Measurements from ENCODE around the gene TMEM25.

DNA sequence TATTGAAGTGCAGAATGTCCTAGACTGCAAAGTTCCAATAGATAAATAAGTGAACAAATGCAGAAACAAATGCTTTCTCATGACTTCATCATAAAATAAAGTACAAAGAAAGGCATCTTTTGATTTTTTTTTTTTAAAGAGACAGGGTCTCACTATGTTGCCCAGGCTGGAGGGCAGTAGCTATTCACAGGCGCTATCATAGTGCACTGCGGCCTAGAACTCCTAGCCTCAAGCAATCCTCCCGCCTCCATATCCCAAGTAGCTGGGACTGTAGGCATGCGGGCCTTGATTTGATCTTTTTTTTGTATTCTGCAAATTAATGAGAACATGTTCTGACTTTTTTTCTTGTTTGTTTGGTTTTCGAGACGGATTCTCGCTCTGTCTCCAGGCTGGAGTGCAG, 43.6 kb downstream of the TMEM25 start:
- TF ChIP-seq HNF4A (conservative IDR thresholded peaks at IDR 0.05) (no peak), YY1 (IDR thresholded peaks at IDR 0.05) (no peak), RAD21 (IDR thresholded peaks at IDR 0.05) (no peak), RXRA (IDR thresholded peaks at IDR 0.05) (no peak), NR2F2 (IDR thresholded peaks at IDR 0.05) (no peak), EGR1 (IDR thresholded peaks at IDR 0.05; ENCODE audit: low read depth in 2 of 2) (no peak), FOXA1 (IDR thresholded peaks at IDR 0.05) (no peak), TAF1 (conservative IDR thresholded peaks at IDR 0.05) (no peak), JUND (IDR thresholded peaks at IDR 0.05) (no peak)
- TF ChIP-seq, protein P1, sequence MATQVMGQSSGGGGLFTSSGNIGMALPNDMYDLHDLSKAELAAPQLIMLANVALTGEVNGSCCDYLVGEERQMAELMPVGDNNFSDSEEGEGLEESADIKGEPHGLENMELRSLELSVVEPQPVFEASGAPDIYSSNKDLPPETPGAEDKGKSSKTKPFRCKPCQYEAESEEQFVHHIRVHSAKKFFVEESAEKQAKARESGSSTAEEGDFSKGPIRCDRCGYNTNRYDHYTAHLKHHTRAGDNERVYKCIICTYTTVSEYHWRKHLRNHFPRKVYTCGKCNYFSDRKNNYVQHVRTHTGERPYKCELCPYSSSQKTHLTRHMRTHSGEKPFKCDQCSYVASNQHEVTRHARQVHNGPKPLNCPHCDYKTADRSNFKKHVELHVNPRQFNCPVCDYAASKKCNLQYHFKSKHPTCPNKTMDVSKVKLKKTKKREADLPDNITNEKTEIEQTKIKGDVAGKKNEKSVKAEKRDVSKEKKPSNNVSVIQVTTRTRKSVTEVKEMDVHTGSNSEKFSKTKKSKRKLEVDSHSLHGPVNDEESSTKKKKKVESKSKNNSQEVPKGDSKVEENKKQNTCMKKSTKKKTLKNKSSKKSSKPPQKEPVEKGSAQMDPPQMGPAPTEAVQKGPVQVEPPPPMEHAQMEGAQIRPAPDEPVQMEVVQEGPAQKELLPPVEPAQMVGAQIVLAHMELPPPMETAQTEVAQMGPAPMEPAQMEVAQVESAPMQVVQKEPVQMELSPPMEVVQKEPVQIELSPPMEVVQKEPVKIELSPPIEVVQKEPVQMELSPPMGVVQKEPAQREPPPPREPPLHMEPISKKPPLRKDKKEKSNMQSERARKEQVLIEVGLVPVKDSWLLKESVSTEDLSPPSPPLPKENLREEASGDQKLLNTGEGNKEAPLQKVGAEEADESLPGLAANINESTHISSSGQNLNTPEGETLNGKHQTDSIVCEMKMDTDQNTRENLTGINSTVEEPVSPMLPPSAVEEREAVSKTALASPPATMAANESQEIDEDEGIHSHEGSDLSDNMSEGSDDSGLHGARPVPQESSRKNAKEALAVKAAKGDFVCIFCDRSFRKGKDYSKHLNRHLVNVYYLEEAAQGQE (IDR thresholded peaks at IDR 0.05): no peak
- TF ChIP-seq, protein P2, sequence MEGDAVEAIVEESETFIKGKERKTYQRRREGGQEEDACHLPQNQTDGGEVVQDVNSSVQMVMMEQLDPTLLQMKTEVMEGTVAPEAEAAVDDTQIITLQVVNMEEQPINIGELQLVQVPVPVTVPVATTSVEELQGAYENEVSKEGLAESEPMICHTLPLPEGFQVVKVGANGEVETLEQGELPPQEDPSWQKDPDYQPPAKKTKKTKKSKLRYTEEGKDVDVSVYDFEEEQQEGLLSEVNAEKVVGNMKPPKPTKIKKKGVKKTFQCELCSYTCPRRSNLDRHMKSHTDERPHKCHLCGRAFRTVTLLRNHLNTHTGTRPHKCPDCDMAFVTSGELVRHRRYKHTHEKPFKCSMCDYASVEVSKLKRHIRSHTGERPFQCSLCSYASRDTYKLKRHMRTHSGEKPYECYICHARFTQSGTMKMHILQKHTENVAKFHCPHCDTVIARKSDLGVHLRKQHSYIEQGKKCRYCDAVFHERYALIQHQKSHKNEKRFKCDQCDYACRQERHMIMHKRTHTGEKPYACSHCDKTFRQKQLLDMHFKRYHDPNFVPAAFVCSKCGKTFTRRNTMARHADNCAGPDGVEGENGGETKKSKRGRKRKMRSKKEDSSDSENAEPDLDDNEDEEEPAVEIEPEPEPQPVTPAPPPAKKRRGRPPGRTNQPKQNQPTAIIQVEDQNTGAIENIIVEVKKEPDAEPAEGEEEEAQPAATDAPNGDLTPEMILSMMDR (IDR thresholded peaks at IDR 0.05; ENCODE audit: low read depth, low read length, missing input control): no peak
- TF ChIP-seq, protein P3, sequence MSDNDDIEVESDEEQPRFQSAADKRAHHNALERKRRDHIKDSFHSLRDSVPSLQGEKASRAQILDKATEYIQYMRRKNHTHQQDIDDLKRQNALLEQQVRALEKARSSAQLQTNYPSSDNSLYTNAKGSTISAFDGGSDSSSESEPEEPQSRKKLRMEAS (IDR thresholded peaks at IDR 0.05): no peak
- TF ChIP-seq, protein P4, sequence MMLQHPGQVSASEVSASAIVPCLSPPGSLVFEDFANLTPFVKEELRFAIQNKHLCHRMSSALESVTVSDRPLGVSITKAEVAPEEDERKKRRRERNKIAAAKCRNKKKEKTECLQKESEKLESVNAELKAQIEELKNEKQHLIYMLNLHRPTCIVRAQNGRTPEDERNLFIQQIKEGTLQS (IDR thresholded peaks at IDR 0.05): no peak
